ENCODE results near the gene DTL. TPM values are rescaled to one million over a fixed set of nuclear protein-coding genes. Genes with fewer than 3 reads are reported as not detected.
"Not testable (repeated sequence)": the region's sequence is repeated elsewhere in the genome, so short reads cannot be mapped to it uniquely, and the experiment has no call there.

DTL gene, protein sequence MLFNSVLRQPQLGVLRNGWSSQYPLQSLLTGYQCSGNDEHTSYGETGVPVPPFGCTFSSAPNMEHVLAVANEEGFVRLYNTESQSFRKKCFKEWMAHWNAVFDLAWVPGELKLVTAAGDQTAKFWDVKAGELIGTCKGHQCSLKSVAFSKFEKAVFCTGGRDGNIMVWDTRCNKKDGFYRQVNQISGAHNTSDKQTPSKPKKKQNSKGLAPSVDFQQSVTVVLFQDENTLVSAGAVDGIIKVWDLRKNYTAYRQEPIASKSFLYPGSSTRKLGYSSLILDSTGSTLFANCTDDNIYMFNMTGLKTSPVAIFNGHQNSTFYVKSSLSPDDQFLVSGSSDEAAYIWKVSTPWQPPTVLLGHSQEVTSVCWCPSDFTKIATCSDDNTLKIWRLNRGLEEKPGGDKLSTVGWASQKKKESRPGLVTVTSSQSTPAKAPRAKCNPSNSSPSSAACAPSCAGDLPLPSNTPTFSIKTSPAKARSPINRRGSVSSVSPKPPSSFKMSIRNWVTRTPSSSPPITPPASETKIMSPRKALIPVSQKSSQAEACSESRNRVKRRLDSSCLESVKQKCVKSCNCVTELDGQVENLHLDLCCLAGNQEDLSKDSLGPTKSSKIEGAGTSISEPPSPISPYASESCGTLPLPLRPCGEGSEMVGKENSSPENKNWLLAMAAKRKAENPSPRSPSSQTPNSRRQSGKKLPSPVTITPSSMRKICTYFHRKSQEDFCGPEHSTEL
- 1.6 TPM for total RNA-seq

DNA sequence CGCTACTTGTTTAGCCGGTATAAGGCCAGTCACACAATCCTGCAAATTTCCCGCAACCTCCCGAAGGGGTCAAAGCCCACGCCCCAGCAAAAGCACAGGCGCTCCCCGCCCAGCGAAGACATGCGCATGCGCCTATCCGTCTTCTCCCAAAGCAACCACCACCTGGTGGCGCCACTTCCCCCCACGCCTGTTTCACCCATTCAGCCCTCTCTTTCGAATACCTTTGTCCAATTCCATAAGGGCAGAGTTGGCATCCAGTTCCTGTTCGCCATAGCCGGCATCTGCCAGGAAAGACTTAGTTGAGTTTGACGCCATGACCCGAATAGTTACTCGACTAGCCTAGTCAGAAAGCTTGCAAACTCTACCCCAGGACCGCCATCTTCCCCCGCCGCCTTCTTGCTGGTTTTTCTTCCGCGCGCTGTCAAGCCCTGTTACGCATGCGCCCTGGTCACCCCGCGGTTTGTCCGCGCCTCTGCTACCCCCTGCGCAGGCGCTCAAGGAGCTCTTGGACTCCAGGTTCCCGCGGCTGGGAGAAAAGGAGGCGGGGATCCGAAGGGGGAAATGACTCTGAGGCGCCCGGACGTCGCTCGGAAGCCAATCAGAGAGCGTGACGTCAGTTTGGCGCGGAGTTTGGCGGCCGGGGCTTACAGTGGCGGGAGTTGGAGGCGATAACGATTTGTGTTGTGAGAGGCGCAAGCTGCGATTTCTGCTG is at the start of gene DTL, which contains the start of gene INTS7:
TSS of gene DTL (plus strand) at position 626 of the 712 bp plus-strand sequence. CDS start 143 bp downstream, outside the sequence.
TSS of gene INTS7 (minus strand) at position 435 of the 712 bp plus-strand sequence. CDS start at position 315, 120 bp downstream.
- DNase-seq (ENCODE audit: low spot score): peak; percentile 99

DNA sequence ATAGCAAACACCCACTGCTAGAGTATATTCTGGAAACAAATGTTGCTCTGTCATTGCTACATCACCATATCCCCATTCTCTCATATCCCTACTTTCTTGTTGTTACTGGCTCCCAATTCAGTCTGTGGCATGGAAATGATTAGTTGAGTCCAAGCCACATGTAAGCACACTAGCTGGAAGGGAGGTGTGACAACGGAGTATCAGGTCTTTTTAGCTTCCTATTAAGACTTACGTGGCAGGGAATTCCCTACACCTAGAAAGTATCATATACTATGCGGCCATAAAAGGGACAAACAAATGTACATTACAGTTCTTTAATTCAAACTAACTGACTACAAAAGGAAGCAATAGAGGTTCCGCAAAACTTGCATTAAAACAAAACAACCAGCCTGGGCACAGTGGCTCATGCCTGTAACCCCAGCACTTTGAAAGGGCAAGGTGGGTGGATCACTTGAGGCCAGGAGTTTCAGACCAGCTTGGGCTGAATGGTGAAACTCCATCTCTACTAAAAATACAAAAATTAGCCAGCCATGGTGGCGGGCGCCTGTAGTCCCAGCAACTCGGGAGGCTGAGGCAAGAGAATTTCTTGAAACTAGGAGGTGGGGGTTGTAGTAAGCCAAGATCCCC is 48.8 kb upstream of the DTL start:
- no peak for DNase-seq (ENCODE audit: low spot score)

DNA sequence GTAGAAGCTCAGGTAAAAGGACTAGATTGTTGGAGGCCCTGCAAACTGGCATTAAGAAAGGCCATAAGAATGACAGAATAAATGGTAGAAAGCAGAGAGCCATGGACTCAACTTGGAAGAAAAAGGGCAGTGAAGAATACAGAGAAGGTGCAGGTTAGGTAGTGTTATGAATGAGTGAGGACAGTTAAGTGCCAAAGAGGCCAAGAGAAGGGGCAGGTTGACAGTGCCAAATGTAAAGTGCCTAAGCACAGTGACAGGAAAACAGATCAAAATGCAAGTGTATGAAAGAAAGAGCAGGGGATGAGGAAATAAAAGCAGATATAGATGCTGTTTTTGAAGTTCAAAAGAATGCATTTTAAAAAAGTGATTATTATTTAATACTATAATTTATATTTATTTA is 43.9 kb upstream of the DTL start:
- DNase-seq (ENCODE audit: low spot score): no peak

DNA sequence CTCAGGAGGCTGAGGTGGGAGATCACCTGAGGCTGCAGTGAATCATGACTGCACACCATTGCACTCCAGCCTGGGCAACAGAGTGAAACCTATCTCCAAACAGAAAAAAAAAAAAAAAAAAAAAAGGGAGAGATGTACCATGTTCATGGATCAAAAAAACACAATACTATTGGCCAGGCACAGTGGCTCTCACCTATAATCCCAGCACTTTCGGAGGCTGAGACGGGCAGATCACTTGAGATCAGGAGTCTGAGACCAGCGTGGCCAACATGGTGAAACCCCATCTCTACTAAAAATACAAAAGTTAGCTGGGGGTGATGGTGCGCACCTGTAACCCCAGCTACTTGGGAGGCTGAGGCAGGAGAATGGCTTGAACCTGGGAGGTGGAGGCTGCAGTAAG is 38.1 kb upstream of the DTL start:
- DNase-seq (ENCODE audit: low spot score): not testable (repeated sequence)

DNA sequence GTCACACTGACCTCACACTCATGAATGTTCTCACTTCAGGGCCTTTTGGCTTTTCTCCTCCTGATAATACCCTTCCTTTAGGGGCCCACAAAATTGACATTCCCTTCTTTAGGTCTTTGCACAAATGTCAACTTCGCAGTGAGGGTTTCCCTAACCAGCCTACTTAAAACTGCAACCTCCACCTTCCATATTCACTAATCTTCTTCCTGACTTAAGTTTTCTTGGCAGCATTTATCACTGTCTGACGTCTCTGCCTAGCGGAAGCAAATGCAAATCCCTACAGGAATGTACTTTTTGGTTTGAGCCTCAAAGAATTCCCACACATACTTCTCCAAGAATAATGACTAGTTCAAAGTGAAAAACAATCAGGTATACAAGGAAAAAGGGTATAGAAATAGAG is 33.0 kb upstream of the DTL start:
- no peak for DNase-seq (ENCODE audit: low spot score)

DNA sequence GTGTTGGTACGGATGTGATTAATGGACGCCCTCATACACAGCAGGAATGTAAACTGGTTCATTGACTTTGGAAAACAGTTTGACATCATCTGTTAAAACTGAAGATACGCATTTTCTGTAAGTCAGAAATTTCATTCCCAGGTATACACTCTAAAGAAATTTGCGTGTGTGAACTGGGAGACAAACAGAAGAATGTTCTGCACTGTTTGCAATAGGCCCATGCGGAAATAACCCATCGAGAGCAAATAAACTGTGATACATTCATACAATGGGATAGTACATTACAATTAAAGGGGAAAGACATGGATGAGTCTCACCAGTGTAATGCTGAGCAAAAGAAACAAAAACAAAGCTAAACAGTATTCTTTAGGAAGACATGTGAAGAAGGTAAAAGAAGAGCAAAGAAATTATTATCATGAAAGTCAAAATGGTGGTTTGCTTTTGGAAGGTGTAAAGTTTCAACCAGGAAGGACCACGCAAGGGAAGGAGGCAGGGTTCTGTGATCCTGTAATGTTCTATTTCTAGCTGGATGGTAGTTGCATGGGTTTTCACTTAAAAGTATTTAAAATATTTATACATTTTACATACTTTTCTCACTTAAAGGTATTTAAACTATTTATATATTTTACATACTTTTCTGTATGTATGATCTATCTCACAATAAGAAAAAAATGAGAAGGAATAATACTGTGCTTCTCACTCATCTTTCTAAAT is 30.5 kb upstream of the DTL start:
- DNase-seq (ENCODE audit: low spot score): no peak

DNA sequence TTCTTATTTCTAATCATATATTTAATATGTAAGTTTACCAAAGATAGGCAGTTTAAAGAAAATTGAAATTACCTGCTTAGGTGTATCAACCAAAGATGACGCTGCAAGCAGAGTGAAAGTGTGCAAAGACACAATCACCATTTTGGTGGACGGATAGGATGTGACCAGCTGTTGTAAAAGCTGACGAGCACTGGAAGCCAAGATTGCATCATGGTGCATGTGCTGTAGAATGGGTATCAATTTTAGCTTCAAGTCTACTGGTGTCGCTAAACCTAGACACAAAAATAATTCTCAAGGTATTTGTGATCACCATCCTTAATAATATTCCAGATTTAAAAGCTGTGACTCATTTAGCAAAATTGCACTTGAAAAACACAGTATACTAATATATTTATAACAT is 28.4 kb upstream of the DTL start:
- DNase-seq (ENCODE audit: low spot score): no peak

DNA sequence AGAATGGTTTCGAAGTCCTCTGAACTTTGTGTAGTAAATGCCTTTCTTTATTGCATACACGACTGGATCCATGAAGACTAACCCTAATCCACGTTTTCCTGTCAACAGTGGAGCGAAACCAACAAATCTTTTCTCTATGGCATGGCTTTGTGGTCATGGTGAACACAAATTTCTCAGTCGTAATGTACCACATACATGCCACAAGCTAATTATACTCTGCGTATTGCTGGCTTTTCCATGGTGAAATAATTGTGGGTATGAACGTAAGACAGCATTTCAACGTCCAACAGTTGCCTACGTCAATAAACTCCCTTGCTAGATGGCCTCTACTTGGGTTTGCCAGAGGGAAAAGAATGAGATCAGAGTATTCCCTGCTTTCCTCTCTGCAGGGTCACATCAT is 27.7 kb upstream of the DTL start:
- DNase-seq (ENCODE audit: low spot score): no peak

DNA sequence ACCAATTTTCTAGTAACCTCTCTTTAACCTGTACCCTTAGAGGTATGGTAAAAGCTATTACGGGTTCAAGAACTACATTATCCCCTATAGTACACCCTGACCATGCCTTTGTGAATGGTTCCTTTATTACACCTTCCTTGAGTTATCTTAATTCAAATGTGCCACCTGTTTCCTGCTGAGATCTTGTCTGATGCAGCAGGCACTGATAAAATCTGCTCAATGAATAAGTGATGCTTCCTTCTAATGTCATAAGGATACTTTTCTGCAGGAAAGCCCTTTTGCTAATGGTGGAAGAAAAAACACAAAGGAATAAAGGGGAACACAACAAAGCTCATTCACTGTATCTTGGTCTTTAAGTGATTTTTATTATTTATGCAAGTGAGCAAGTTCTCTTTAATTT is 26.0 kb upstream of the DTL start:
- no peak for DNase-seq (ENCODE audit: low spot score)

DNA sequence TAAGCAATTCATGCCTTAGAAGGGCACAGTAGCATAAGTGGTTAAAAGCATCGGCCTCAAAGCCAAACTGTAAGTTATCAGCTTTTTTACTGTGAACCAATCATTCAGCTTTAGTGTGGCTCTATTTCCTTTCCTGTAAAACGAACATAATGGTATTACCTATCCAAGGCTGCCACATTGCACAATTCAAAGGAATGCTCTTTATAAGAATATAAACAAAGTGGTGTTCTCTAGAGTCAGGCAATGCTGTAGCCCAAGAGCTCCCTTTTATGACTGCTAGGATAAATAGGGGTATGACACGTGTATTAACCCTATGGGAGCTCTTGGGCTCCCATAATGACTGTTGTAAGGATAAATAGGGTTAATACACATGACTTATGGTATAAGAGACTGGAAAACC is 25.5 kb upstream of the DTL start:
- no peak for DNase-seq (ENCODE audit: low spot score)

DNA sequence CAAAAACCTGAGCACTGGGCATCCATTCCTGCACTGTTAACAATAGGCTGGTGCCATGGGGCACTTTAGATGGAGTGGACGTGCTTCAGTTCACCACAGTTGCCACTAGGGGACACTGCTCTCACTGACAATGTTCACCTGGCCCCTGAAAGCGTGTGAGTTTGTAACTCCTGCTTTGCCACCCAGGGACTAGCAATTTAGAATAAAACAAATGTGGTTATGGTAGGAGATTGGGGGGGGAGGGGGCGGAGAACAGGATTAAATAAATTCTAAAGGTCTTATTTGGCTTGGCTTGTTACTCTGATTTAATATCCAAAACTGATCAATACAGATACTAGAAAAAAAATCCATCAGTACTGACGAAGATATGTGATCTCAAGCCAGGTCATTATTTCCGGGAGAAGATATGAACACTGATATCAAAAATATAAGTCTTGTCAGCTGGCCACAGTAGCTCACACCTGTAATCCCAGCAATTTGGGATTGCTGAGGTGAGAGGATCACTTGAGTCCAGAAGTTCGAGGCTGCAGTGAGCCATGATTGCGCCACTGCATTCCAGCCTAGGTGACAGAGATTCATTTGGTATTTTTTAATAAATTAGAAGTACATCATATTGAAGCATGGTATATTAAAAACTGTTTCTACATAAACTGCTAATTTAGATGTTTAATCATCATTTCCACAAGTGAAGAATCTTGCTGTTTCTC is 23.4 kb upstream of the DTL start:
- DNase-seq (ENCODE audit: low spot score): peak; percentile 72

DNA sequence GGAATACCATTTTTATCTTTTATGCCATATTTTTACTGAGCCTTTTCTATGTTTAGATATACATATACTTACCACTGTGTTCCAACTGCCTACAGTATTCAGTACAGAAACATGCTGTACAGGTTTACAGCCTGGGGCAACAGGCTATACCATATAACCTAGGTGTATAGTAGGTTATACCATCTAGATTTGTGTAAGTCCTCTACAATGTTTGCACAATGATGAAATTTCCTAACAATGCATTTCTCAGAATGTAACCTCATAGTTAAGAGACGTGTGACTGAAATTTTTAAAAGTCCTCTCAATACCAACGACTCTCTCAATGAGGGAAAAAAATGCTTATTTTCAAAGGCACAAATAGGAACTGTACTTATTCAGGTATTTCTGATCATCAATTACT is 21.9 kb upstream of the DTL start:
- DNase-seq (ENCODE audit: low spot score): no peak

DNA sequence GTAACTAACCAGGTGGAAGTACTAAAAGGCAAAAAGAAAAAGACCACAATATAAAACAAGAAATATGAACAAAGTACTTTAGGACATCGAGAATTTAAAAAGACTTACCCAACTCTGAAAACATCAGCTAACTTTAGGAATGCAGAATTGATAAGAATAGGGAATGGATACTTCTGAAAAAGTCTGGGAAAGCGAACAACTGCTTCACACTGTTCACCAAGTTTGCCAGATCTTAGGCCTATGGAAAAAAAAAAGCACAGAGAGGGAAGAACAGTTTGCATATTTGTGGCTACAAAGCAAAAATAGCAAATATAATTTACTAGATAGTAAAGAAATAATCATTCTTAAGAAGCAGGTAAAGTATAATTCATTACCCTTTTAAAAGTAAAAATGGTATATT is 14.6 kb upstream of the DTL start:
- no peak for DNase-seq (ENCODE audit: low spot score)

DNA sequence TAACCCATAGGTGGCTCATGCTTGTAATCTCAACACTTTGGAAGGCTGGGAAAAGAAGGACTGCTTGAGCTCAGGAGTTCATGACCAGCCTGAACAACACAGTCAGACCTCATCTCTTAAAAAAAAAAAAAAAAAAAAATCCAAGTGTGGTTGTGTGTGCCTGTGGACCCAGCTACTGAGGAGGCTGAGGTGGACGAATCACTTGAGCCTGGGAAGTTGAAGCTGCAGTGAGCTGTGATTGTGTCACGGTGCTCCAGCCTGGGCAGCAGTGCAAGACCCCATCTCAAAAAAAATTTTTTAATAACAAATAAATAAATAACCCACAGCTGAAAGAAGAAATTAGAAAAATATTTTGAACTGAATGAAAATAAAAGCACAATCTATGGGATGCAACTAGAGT is 14.0 kb upstream of the DTL start:
- no peak for DNase-seq (ENCODE audit: low spot score)

DNA sequence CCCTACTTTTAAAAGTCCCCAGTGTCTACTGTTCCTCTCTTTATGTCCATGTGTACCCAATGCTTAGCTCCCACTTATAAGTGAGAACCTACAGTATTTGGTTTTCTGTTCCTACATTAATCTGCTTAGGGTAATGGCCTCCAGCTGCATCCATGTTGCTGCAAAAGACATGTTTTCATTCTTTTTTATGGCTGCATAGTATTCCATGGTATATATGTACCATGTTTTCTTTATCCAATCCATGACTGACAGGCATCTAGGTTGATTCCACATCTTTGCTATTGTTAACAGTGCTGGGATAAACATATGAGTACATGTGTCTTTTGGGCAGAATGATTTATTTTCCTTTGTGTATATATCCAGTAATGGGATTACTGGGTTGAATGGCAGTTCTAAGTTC is 12.6 kb upstream of the DTL start:
- DNase-seq (ENCODE audit: low spot score): not testable (repeated sequence)

DNA sequence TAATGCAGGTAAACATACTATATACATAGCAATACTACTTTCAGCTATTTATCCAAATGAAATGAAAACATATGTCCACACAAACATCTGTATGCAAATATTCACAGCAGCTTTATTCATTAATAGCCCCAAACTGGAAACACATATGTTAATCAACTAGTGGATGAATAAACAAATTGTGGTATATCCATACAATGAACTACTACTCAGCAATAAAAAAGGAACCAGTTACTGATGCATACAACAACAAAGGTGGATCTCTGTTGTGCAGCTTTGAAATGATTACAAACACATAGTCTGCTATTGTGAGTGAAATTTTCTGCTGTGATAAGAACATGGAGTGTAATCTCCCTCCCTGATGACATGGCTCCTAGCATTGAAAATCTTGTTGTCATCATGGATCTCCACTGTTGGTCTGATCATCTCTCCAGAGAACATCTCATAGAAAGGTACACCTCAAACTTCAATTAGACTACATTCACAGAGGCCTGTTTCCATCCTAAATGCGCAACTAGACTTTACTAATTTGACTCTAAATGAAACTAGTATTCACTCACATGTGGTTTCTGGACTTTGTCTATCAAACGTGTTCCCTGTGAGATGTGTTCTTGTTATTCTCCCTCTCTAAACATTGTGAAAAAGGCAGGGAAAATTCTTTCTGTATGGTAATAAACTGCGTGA is 10.9 kb upstream of the DTL start:
- no peak for DNase-seq (ENCODE audit: low spot score)

DNA sequence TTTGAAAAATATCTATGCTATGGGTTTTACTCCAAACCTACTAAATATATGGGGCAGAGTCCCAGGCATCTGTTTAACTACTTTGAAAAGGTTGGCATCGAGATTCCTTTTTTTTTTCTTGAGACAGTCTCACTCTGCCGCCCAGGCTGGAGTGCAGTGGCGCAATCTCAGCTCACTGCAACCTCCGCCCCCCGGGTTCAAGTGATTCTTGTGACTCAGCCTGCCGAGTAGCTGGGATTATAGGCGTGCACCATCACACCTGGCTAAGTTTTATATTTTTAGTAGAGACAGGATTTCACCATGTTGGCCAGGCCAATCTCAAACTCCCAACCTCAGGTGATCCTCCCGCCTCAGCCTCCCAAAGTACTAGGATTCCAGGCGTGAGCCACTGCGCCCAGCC is 7.8 kb upstream of the DTL start:
- not testable (repeated sequence) for DNase-seq (ENCODE audit: low spot score)

DNA sequence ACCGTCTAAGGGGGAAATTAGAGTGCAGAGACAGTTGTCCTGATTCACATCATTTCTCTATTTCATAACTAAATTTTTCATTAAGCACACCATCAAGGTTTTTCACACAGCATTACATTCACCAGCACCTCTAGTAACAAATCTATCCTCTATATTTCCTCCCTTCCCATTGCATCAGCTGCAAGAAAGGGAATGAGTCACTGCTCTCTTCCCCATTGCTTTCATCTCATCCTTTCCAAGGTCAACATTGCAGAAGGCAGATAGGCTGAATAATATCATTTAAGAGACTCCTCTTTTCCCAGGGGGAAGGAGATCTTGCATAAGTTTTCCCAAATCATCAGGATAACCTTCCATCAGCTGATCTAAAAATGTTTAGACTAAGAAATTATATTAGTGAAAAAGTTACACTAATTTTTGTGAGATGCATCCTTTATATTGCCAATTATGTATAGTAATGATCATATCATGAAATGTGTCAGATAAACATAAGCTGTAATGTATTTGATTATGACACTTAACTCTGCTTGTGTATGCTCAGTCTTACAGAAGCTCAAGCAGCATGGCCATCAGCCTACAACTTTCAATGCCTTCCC is 4.5 kb upstream of the DTL start:
- no peak for DNase-seq (ENCODE audit: low spot score)

DNA sequence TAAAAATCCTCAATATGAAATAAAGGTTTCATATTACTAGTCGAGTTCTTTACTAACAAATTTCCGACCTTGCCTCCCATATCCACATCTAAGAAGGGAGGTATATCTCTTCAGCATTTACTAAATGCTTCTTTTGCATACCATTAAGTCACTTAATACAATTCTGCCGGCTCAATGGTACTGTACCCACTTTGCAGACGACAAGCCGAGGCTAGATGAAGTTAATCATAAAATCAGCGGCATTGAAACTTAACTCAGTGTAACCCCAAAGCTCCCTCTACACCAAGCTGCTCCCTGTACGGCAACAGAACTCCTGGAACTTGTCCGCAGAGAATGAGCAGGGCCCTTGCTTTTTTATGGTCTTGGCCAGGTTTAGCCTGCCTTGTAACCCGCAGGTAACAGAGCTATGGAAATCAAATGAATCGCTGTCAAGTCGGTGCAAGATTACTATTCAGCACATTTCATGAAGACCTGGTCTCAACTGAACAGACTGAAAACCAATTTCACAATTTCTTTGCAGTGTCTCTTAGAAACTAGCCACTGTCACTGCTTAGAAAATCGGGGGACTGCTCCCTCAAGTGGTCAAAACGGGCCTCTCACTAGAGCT is 929 bp upstream of the DTL start:
- no peak for DNase-seq (ENCODE audit: low spot score)

Data from ureter (tissue), 1 donor.